GM11168 (cell line): ENCODE results near the gene HDAC1.

Experiments used
- in situ Hi-C: fragments of 300-500 bp; cut with MboI; formaldehyde crosslinking; loops from one replicate; pipeline ENCODE4 v1.12.0; 2022; ENCODE audit warnings: low sequenced_read_pairs; ENCODE audit not compliant: unreplicated experiment

Gene HDAC1

GRCh38 chr1:32321712-32322291 is 29.9 kb downstream of the HDAC1 start:
- in situ Hi-C loops = no loop called here

- in situ Hi-C loops = no loop called here
Observed at GRCh38 chr1:32327204-32327603, 35.3 kb downstream of the HDAC1 start.

- in situ Hi-C loops = no loop called here
Observed at GRCh38 chr1:32329931-32330466, 38.1 kb downstream of the HDAC1 start.

GRCh38 chr1:32330558-32331151 is 38.8 kb downstream of the HDAC1 start:
- in situ Hi-C loops = no loop called here

GRCh38 chr1:32331549-32331948 is 39.7 kb downstream of the HDAC1 start:
- in situ Hi-C loops = no loop called here

- in situ Hi-C loops = no loop called here
Observed at GRCh38 chr1:32332290-32333079, 40.6 kb downstream of the HDAC1 start.

GRCh38 chr1:32333251-32333963 is 41.5 kb downstream of the HDAC1 start:
- in situ Hi-C loops = no loop called here

GRCh38 chr1:32334274-32334861 is 42.5 kb downstream of the HDAC1 start:
- in situ Hi-C loops = no loop called here

GRCh38 chr1:32334864-32335534 is 43.1 kb downstream of the HDAC1 start:
- in situ Hi-C loops = no loop called here

- in situ Hi-C loops = no loop called here
Observed at GRCh38 chr1:32335535-32335789, 43.6 kb downstream of the HDAC1 start.

GRCh38 chr1:32335790-32336590 is 44.1 kb downstream of the HDAC1 start, which contains the start of gene MARCKSL1:
Gene MARCKSL1 (minus strand): TSS chr1:32336233. CDS start chr1:32336033, 200 bp downstream.
- in situ Hi-C loops = no loop called here

- in situ Hi-C loops = no loop called here
Observed at GRCh38 chr1:32336591-32336932, 44.7 kb downstream of the HDAC1 start.

- in situ Hi-C loops = no loop called here
Observed at GRCh38 chr1:32336963-32337675, 45.2 kb downstream of the HDAC1 start.

GRCh38 chr1:32337855-32338636 is 46.2 kb downstream of the HDAC1 start:
- in situ Hi-C loops = no loop called here

GRCh38 chr1:32338637-32339145 is 46.8 kb downstream of the HDAC1 start:
- in situ Hi-C loops = no loop called here

GRCh38 chr1:32339363-32339978 is 47.6 kb downstream of the HDAC1 start:
- in situ Hi-C loops = no loop called here

- in situ Hi-C loops = no loop called here
Observed at GRCh38 chr1:32341186-32341757, 49.4 kb downstream of the HDAC1 start.
